Aorta (tissue), 5 donors: Measurements from ENCODE around the gene FCN2. TPM values are rescaled to one million over a fixed set of nuclear protein-coding genes. Genes with fewer than 3 reads are reported as not detected.

ENCODE experiments used
- ATAC-seq: fragments of 200-7000 bp; cut with Tn5 transposase; one replicate; pipeline ENCODE4 v1.9.1; 2022; ENCODE audit warnings: moderate library complexity; ENCODE audit not compliant: low FRiP score
- DNase-seq, 2 donors: peaks; one replicate each; pipeline ENCODE4 v3.0.0-alpha.2; 2020
- H3K27ac ChIP-seq, 2 donors: one replicate each; pipeline ENCODE4 v1.5.1; 2013; ENCODE audit warnings: low read length in 2 of 2, mild to moderate bottlenecking in 2 of 2, moderate library complexity in 2 of 2, control low read depth in 1 of 2, inconsistent platforms in 1 of 2, low read depth in 1 of 2
- H3K27me3 ChIP-seq, 2 donors: one replicate each; pipeline ENCODE4 v1.6.1; 2013; ENCODE audit warnings: control low read depth in 1 of 2, low read length in 1 of 2, mild to moderate bottlenecking in 1 of 2, moderate library complexity in 1 of 2; ENCODE audit not compliant: insufficient read depth in 2 of 2, control insufficient read depth in 1 of 2
- H3K36me3 ChIP-seq, 2 donors: one replicate each; pipeline ENCODE4 v1.6.1; 2013; ENCODE audit warnings: control low read depth in 1 of 2, low read length in 1 of 2, mild to moderate bottlenecking in 1 of 2; ENCODE audit not compliant: insufficient read depth in 2 of 2, control insufficient read depth in 1 of 2
- H3K4me1 ChIP-seq, 2 donors: one replicate each; pipeline ENCODE4 v1.6.1; 2013; ENCODE audit warnings: low read length in 2 of 2, control low read depth in 1 of 2, mild to moderate bottlenecking in 1 of 2, moderate library complexity in 1 of 2; ENCODE audit not compliant: insufficient read depth in 2 of 2, control insufficient read depth in 1 of 2
- H3K4me3 ChIP-seq, 2 donors: one replicate each; pipeline ENCODE4 v1.5.1; 2013; ENCODE audit warnings: low read length in 2 of 2, control low read depth in 1 of 2, mild to moderate bottlenecking in 1 of 2
- H3K9me3 ChIP-seq: one replicate; pipeline ENCODE4 v1.6.1; 2013; ENCODE audit warnings: mild to moderate bottlenecking, low read length; ENCODE audit not compliant: control insufficient read depth
- WGBS, 2 donors: extraction: QIAGEN DNeasy Blood & Tissue Kit; methylation state at CpG; one replicate each; pipeline ENCODE4 v1.1.7; 2013; 5-methylcytosine and 5-hydroxymethylcytosine counted together
- intact Hi-C, 2 donors: fragments of 100-400 bp; cut with DNase I; formaldehyde crosslinking; loops; one replicate each; pipeline versions ENCODE4 v1.14.2 to v1.15.0; 2022
- long read RNA-seq, 2 donors: library from polyadenylated mRNA; unstranded; transcript quantifications; one replicate each; pipeline ENCODE4 v2.0.0, GENCODE V29; 2020 to 2021
- polyA plus RNA-seq, 2 donors: library from polyadenylated mRNA; stranded (reverse); fragments of 200-250 nt; gene quantifications; one replicate each; pipeline ENCODE4 v1.2.3, GENCODE V29; 2013
- total RNA-seq, 2 donors: library from RNA; stranded (reverse); fragmentation: NEBNext Ultra II Directional; extraction: Animal tissue kit (Norgen Biotek cat#: 25700); gene quantifications; one replicate each; pipeline ENCODE4 v1.2.1, GENCODE V29; 2021
- donor health status: healthy with polysubstance abuse.
- donor health status: Bipolar disorder and iron deficiency.
- donor health status: DM: no; HTN: no; CAD: no.
- donor health status: DM: no; HTN: no; CAD: no.
- donor health status: DM: yes; HTN: yes; CAD: no.

The FCN2 gene
- total RNA-seq (under 1 TPM in 1 of 2 donors, not detected in 1; 0.32 TPM), polyA plus RNA-seq (not detected)
- long read RNA-seq, donor 1, partial matches to known transcripts = 0 of 1 reads
- long read RNA-seq, donor 1, other reads (novel, unspliced or antisense) = 1 of 1 reads
- long read RNA-seq, donor 2 = 0 reads

DNA sequence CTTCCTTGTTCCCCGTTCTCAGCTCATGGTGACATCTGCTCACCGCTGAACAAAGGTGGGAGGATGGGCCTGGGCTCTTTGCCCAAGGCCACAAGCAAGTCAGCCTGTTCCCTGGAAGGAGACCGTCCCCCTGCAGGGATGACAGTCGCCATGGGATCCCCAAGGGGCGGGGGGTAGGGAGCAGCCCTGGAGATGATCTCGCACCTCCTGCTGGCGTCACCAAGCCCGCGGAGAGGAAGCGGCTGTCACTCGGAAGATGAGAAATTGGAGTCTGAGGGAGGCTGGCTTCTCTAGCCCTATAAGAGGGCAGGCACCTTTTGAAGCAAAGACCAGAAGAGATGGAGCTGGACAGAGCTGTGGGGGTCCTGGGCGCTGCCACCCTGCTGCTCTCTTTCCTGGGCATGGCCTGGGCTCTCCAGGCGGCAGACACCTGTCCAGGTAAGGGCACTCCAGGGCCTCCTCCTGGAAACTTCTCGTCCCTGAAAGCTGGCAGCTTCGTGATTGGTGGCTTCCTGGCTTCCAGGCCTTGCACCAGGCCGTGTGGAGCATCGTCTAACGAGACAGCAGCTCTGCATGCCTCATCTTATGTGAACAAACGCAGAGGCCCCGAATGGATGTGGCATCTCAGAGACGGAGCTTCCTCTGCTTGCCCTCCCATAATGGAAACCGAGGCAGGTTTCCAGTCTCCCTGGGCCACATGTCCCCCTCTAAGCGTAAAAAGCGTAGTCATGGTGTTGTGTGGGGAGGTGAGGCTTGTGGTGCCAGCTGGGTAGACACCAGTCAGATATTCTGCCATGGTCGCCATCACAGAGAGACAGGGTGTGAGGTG is at the start of gene FCN2:
FCN2 (plus strand) TSS at position 327 of the 829 bp plus-strand sequence; CDS start at position 339, 12 bp downstream.
- no peaks in the 10 kb centered on the region for H3K36me3 ChIP-seq
- WGBS, 2 donors = 75 to 76% methylated on average over 25 of the region's 25 CpGs
- DNase-seq = peak in 1 of 2 donors; percentile 70
- H3K27ac ChIP-seq = no peak within 1 kb of the TSS
- ATAC-seq = no peak
- H3K4me1 ChIP-seq = no peaks in the 10 kb centered on the region
- no peaks in the 10 kb centered on the region for H3K9me3 ChIP-seq
- no peaks in the 10 kb centered on the region for H3K27me3 ChIP-seq
- H3K4me3 ChIP-seq = no peak within 1 kb of the TSS
- intact Hi-C loops = no loop called here

- no peaks in the 10 kb centered on the region for H3K36me3 ChIP-seq
- no peaks in the 10 kb centered on the region for H3K27me3 ChIP-seq
- intact Hi-C loops = no loop called here
- no peaks in the 10 kb centered on the region for H3K9me3 ChIP-seq
- no peaks in the 10 kb centered on the region for H3K4me1 ChIP-seq
- H3K4me3 ChIP-seq = no peak overlapping the region
- ATAC-seq (no peak), DNase-seq (no peak)
- no peak overlapping the region for H3K27ac ChIP-seq
- 76 to 83% methylated on average over 21 of the region's 21 CpGs for WGBS, 2 donors
These were observed 49.5 kb upstream of the FCN2 start for GRCh38 chr9:134830926-134831720.

DNA sequence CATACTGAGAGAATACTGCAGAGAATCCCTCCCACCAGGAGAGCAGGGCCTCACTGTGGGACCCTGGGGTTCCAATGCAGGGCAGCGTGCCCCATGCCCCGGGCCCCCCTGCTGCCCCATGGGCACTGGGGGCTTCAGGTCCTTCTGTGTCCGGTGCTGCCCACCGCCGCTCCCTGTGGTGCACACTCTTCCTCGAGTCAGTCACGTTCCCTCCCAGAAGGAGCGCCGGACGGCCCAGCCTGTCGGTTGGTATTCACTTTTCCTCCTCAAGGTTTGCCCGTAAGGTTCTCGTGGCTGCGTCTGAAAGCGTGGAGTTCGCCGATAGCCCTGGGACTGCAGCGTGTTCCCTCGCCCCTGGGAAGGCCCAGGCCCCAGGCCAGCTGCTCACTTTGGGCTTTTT is 48.1 kb upstream of the FCN2 start:
- intact Hi-C loops = no loop called here
- Histone ChIP-seq H3K9me3 (no peaks in the 10 kb centered on the region), H3K36me3 (no peaks in the 10 kb centered on the region), H3K27me3 (no peaks in the 10 kb centered on the region), H3K4me3 (no peak overlapping the region), H3K4me1 (no peaks in the 10 kb centered on the region), H3K27ac (no peak overlapping the region)
- 92 to 93% methylated on average over 19 of the region's 19 CpGs for WGBS, 2 donors
- ATAC-seq (no peak), DNase-seq (no peak)

GRCh38 chr9:134833294-134833880 is 47.2 kb upstream of the FCN2 start:
- Histone ChIP-seq H3K4me3 (no peak overlapping the region), H3K36me3 (no peaks in the 10 kb centered on the region), H3K9me3 (no peaks in the 10 kb centered on the region), H3K4me1 (no peaks in the 10 kb centered on the region), H3K27me3 (no peaks in the 10 kb centered on the region), H3K27ac (no peak overlapping the region)
- DNase-seq (no peak), ATAC-seq (no peak)
- intact Hi-C loops = no loop called here
- WGBS, 2 donors = 83 to 84% methylated on average over 11 of the region's 11 CpGs

DNA sequence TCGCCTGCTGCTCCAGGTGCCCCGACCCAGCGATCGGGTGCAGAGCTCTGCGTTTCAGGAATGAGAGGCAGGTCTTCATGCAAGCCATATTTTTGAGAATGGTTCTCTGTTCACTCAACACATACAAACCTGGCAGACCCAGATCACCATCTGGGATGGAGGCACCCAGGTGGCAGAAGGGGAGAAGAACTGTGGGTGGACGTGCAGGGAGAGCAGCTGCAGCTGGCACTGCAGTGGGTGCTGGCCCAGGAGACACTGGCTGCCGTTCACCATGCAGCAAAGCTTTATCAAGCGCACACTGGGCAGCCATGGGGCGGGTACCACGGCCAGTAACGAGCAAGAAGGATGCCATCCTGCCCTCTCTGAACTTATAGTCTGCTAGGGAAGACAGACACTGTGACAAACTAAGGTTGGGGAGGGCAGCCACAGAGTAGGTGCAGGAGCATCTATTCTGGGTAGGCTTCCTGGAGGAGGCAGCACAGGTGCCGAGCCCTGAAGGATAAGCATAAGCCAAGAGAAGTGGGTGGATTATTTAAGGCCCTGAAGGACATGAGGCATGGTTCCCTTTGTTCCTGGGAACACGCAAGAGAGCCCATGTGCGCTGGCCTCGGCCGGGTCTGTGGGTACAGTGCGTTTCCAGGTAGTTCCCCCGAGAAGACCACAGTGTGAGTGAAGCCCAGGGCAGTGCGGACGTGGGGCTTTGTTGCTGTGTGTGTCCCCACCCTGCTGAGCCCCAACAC is 46.2 kb upstream of the FCN2 start:
- H3K27ac ChIP-seq = no peak overlapping the region
- H3K36me3 ChIP-seq = no peaks in the 10 kb centered on the region
- DNase-seq = no peak
- intact Hi-C loops = no loop called here
- H3K4me1 ChIP-seq = no peaks in the 10 kb centered on the region
- H3K4me3 ChIP-seq = no peak overlapping the region
- ATAC-seq = no peak
- no peaks in the 10 kb centered on the region for H3K27me3 ChIP-seq
- H3K9me3 ChIP-seq = no peaks in the 10 kb centered on the region
- 88 to 89% methylated on average over 20 of the region's 20 CpGs for WGBS, 2 donors

DNA sequence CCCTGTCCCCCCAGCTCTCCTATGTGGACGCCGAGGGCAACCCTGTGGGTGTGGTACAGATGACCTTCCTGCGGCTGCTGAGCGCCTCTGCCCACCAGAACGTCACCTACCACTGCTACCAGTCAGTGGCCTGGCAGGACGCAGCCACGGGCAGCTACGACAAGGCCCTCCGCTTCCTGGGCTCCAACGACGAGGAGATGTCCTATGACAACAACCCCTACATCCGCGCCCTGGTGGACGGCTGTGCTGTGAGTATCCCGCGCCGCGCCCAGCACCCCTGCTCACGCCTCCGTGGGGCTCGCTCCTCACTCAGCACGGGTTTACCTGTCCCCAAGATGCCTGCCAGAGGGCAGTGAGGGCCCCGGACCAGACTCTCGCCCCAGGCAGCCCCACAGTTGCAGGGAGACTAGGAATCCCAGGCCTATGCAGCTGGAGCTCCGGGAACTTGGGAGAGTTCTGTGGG is 45.6 kb upstream of the FCN2 start:
- Histone ChIP-seq H3K9me3 (no peaks in the 10 kb centered on the region), H3K27me3 (no peaks in the 10 kb centered on the region), H3K4me3 (no peak overlapping the region), H3K36me3 (no peaks in the 10 kb centered on the region), H3K27ac (no peak overlapping the region), H3K4me1 (no peaks in the 10 kb centered on the region)
- intact Hi-C loops = no loop called here
- DNase-seq = no peak
- 91 to 93% methylated on average over 25 of the region's 25 CpGs for WGBS, 2 donors
- ATAC-seq = peak; percentile 5

GRCh38 chr9:134835448-134835847 is 45.2 kb upstream of the FCN2 start:
- Histone ChIP-seq H3K4me3 (no peak overlapping the region), H3K36me3 (no peaks in the 10 kb centered on the region), H3K27ac (no peak overlapping the region), H3K9me3 (no peaks in the 10 kb centered on the region), H3K4me1 (no peaks in the 10 kb centered on the region), H3K27me3 (no peaks in the 10 kb centered on the region)
- intact Hi-C loops = no loop called here
- DNase-seq = peak in 1 of 2 donors; percentile 70
- peak; percentile 41 for ATAC-seq
- WGBS, 2 donors = 60 to 68% methylated on average over 16 of the region's 16 CpGs

DNA sequence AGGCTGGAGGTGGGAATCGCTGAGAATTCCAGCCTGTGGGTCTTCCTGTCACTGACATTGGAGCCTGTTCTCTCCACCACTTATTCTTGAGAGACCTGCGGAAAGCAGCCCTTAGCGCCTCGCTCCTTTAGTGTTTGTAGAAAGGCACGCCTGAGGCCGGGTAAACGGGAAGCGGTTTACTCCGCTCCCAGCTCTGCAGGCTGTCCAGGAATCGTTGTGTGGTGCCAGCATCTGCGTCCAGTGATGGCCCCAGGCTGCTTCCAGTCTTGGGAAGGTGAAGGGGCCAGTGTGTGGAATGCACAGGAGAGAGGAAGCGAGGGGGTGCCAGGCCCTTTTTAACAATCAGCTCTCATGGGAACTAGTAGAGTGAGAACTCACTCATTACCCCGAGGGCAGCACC is 44.6 kb upstream of the FCN2 start:
- no peak for DNase-seq
- H3K9me3 ChIP-seq = no peaks in the 10 kb centered on the region
- 82 to 85% methylated on average over 13 of the region's 13 CpGs for WGBS, 2 donors
- H3K36me3 ChIP-seq = no peaks in the 10 kb centered on the region
- no peaks in the 10 kb centered on the region for H3K27me3 ChIP-seq
- no peak overlapping the region for H3K4me3 ChIP-seq
- intact Hi-C loops = no loop called here
- H3K4me1 ChIP-seq = no peaks in the 10 kb centered on the region
- H3K27ac ChIP-seq = no peak overlapping the region
- no peak for ATAC-seq
